ENCODE results near the gene ZNF75A.

ZNF75A gene

GRCh38 chr16:3306078-3306477 lies 781 bp downstream of the ZNF75A start:
- DNase-seq (ENCODE audit: low spot score) = no peak
- ChIA-PET POLR2A (ENCODE audit: low non-redundant PET) (interaction anchor here (0.5 to 0.9 kb wide), 2 partner anchors 23 to 619 kb away, joined by 5 read pairs; partner anchors contain the start of gene ZNF263), CTCF (interaction anchor here (0.6 kb wide), 1 partner anchor 645 kb away, joined by 6 read pairs; no protein-coding TSS in a partner anchor)
- no peak for TF ChIP-seq CTCF (conservative IDR thresholded peaks at IDR 0.05; ENCODE audit: low read depth)
- H3K27ac ChIP-seq = peak overlapping the region; percentile 94

- no peak for DNase-seq (ENCODE audit: low spot score)
- no peak for TF ChIP-seq CTCF (conservative IDR thresholded peaks at IDR 0.05; ENCODE audit: low read depth)
- H3K27ac ChIP-seq = no peak overlapping the region
- CTCF ChIA-PET = no interaction called here
- POLR2A ChIA-PET (ENCODE audit: low non-redundant PET) = no interaction called here
These were observed 6.2 kb downstream of the ZNF75A start for GRCh38 chr16:3311496-3311895.

GRCh38 chr16:3317315-3317999 lies 12.2 kb downstream of the ZNF75A start:
- TF ChIP-seq CTCF (conservative IDR thresholded peaks at IDR 0.05; ENCODE audit: low read depth) = no peak
- ChIA-PET POLR2A (ENCODE audit: low non-redundant PET) (no interaction called here), CTCF (no interaction called here)
- no peak for DNase-seq (ENCODE audit: low spot score)
- no peak overlapping the region for H3K27ac ChIP-seq

- TF ChIP-seq CTCF (conservative IDR thresholded peaks at IDR 0.05; ENCODE audit: low read depth) = no peak
- no peak overlapping the region for H3K27ac ChIP-seq
- CTCF ChIA-PET = interaction anchor here (0.7 kb wide), 1 partner anchor 907 kb away, joined by 4 read pairs; no protein-coding TSS in a partner anchor
- POLR2A ChIA-PET (ENCODE audit: low non-redundant PET) = no interaction called here
- no peak for DNase-seq (ENCODE audit: low spot score)
These were observed 16.5 kb downstream of the ZNF75A start for GRCh38 chr16:3321816-3322215.

GRCh38 chr16:3327514-3327913 lies 22.2 kb downstream of the ZNF75A start:
- no peak overlapping the region for H3K27ac ChIP-seq
- ChIA-PET CTCF (no interaction called here), POLR2A (ENCODE audit: low non-redundant PET) (no interaction called here)
- no peak for TF ChIP-seq CTCF (conservative IDR thresholded peaks at IDR 0.05; ENCODE audit: low read depth)
- DNase-seq (ENCODE audit: low spot score) = no peak

- H3K27ac ChIP-seq = no peak overlapping the region
- no peak for TF ChIP-seq CTCF (conservative IDR thresholded peaks at IDR 0.05; ENCODE audit: low read depth)
- POLR2A ChIA-PET (ENCODE audit: low non-redundant PET) = no interaction called here
- CTCF ChIA-PET = no interaction called here
- no peak for DNase-seq (ENCODE audit: low spot score)
These were observed 22.8 kb downstream of the ZNF75A start for GRCh38 chr16:3328104-3328503.

All from RWPE1 (cell line).